HG03521 (cell line): Measurements from ENCODE around the gene RNF157.
"Not testable (repeated sequence)": the region's sequence is repeated elsewhere in the genome, so short reads cannot be mapped to it uniquely, and the experiment has no call there.

Experiments
- ATAC-seq: cut with Tn5 transposase; IDR thresholded peaks from one replicate; pipeline ENCODE4 v1.9.1; 2021; ENCODE audit warnings: mild to moderate bottlenecking, moderate library complexity; ENCODE audit not compliant: unreplicated experiment

RNF157 gene

DNA sequence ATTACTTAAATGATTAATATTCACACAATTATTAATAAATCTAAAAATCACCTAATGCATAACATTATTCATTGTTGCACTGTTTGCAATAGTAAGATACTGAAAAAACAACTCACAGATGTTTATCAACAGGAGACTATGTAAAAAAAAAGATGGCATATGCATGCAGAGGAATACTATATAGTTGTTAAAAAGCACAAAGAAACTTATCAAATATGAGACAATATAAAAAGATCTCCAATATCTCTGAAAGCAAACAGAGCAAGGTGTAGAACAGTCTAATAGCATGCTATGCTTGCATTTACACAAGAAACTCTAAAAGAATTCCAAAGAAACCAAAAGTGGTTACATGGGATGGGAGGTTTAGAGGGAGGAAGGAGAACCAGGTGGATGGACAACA lies 3.7 kb downstream of the RNF157 start:
- no peak for ATAC-seq

- no peak for ATAC-seq
These were observed 4.4 kb downstream of the RNF157 start for GRCh38 chr17:76235883-76236282.

- ATAC-seq = no peak
These were observed 6.0 kb downstream of the RNF157 start for GRCh38 chr17:76234354-76234679.

DNA sequence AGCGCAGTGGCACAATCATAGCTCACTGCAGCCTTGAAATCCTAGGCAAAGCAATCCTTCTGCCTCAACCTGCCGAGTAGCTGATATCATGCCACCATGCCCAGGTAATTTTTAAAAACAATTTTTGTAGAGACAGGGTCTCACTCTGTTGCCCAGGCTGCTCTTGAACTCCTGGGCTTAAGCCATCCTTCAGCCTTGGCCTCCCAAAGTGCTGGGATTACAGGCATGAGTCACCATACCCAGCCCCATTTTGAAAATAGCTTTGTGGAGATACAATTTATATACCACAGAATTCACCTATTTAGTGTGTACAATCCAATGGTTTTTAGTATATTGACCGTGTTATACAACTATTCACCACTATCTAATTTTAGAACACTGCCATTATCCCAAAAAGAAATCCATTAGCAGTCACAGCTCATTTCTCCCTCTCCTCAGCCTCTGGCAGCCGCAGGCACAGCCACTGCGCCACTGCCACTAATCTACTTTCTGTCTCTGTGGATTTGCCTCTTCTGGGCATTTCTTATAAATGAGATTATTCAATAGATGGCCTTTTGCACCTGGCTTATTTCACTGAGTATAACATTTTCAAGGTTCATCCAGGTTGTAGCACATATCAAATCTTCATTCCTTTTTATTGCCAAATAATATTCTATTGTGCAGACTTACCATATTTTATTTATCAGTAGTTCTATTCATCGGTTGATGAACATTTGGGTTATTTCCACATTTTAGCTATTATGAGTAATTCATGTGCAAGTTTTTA lies 6.5 kb downstream of the RNF157 start:
- no peak for ATAC-seq

DNA sequence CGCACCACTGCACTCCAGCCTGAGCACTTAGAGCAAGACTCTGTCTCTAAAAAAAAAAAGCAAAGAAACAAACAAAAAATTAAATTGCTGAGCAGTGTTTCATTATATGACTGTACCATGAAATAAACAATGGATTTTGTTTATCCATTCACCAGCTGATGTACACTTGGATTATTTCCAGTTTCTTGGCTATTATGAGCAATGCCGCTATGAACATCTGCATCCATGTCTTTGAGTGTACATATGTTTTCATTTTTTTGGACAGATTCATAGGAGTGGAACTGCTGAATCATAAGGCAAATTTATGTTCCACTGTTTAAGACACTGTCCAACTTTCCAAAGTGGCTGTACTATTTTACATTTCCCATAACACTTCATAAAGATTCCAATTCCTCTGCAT lies 8.0 kb downstream of the RNF157 start:
- ATAC-seq = no peak

DNA sequence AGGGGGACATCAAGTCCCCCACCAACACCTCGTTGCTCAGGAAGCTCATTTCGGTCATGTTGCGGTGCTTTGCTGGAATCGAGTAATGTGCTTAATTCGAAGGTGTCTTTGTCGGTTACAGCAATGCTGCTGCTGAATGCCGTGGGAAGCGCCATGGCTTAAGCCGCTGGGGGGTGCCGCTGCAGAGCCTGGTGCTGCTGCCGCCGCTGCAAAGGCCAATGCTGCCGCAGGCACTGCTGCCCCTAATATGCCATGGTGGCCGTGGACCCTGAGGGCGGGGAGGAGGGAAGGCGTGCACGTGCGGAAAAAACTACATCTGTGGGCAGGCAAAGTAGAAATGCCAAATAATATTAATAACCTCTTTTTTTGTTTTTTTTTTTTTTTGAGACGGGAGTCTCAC lies 13.5 kb downstream of the RNF157 start:
- ATAC-seq = not testable (repeated sequence)

GRCh38 chr17:76225373-76226086 lies 14.8 kb downstream of the RNF157 start:
- not testable (repeated sequence) for ATAC-seq

DNA sequence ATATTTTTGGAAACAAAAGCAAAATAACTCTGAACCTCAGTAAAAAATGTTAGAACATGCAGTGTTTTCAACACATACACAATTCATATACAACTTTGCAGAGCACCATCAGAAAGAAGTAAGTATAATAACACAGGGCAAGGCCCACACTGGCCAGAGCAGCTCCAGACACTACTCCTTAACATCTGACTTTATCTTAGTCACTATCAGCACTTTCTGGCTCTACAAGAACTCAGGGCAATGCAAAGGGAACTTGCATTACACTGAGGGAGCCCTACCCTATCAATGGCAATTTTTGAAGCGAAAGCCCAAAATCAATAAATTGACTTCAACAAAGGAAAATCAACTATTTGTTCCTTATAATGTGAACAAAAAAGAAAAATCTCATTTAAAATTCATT lies 16.5 kb downstream of the RNF157 start:
- no peak for ATAC-seq

DNA sequence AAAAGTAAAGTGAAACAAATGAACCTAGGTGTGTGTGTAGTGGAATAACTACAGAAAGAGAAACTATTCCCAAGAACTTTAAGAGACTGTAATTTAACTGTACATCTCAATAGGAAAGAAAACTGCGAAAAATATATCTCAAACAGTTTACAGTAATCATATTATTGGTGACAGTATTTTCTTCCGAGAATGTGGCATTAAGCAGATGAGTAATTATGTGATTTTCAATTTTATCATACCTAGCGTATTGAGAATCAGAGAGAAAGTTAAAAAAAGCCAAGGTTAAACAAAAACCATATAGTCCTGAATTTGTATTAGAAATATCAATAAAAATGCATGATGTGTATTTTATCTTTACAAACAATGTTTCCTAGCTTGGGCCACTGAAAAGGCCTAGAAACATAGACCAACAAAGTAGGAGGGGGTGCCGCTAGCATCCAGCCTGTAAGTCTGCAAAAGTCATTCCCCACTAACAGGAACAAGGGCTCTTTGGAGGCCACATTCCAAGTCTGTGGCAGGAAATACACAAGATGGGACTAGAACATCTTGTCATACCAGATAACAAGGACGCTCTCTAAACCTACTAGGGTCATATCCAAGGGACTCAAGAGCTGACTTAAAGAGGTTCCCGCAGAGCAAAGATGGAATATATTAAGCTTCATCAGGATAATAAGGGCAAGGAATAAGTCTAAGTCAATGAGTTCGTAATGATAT lies 20.5 kb downstream of the RNF157 start:
- ATAC-seq = no peak

GRCh38 chr17:76217081-76217480 lies 23.2 kb downstream of the RNF157 start:
- no peak for ATAC-seq

DNA sequence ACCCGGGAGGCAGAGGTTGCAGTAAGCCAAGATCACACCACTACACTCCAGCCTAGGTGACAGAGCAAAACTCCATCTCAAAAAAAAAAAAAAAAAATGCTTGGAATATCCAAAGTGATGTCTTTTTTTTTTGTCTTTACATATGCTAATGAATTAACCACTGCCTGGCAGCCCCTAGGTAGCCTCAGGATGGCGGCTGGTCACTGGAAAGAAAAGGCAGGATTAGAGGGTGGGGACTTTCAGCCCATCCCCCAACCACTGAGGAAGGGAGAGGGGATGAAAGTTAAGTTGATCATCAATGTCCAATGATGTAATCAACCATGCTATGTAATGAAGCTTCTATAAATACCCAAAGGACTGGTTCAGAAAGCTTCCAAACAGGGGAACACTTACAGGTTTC lies 26.8 kb downstream of the RNF157 start:
- ATAC-seq = no peak

DNA sequence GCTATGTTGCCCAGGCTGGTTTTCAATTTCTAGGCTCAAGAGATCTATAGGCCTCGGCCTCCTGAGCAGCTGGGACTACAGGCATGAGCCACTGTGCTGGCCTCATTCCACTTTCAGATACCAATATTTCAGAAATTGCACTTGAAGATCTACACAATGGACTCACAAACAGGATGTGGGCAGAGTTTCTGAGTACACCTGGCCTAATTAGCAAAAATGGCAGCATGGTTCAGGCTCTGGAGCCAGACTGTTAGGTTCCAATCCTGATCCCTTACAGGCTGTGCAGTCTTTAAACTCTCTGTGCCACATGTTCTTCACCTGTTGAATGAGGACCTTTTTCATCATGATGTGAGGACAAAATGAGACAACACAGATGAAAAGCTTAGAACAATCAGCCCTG lies 32.2 kb downstream of the RNF157 start:
- no peak for ATAC-seq

DNA sequence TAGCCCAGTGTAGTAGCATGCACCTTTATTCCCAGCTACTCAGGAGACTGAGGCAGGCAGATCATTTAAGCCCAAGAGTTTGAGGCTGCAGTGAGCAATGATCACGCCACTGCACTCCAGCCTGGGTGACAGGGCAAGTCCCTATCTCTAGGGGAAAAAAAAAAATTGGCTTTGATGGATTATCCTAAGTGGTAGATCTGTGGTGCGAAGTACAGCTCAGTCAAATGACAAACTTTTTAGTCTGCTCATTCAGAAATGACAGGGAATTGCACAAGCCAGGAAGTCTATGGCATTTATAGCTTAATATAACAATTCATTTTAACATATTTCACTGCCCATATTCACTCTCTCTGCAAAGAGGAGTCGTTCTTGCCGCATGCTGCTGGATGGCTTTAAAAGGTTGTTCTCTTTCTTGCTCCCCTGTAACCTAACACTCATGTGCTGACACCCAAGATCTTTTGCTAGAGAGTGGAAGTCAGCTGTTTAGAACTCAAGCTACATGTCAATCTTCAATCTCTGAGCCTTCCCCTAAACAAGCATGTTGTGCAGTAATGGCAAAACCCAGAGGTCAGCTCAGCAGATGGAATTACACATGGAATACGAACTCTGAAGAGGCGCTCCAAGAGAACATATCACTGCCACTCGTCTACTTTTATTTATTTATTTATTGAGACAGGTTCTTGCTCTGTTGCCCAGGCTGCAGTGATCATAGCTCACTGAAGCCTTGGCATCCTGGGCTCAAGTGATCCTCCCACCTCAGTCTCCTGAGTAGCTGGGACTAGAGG lies 32.8 kb downstream of the RNF157 start:
- ATAC-seq = no peak

DNA sequence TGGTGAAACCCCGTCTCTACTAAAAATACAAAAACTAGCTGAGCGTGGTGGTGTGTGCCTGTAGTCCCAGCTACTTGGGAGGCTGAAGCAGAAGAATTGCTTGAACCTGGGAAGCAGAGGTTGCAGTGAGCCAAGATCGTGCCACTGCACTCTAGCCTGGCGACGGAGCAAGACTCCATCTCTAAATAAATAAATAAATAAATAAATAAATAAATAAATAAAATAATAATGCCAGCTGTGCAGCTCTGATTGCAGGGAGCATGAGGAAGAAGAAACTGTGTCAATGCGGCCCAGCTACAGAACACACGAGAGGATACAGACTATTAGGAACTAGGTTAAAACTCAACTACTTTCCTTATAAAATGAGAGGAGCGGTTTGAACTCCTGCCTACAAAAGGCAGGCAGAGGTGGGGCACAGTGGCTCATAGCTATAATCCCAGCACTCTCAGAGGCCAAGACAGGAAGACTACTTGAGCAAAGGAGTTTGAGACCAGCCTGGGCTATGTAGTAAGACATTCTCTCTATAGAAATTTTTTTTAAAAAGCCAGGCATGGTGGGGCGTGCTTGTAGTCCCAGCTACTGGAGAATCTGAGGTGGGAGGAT lies 34.6 kb downstream of the RNF157 start:
- not testable (repeated sequence) for ATAC-seq

GRCh38 chr17:76204277-76204676 lies 36.0 kb downstream of the RNF157 start:
- ATAC-seq = no peak

- no peak for ATAC-seq
These were observed 39.9 kb downstream of the RNF157 start for GRCh38 chr17:76200354-76200753.

- no peak for ATAC-seq
These were observed 40.8 kb downstream of the RNF157 start for GRCh38 chr17:76199469-76199868.

- no peak for ATAC-seq
These were observed 41.6 kb downstream of the RNF157 start for GRCh38 chr17:76198702-76199101.

DNA sequence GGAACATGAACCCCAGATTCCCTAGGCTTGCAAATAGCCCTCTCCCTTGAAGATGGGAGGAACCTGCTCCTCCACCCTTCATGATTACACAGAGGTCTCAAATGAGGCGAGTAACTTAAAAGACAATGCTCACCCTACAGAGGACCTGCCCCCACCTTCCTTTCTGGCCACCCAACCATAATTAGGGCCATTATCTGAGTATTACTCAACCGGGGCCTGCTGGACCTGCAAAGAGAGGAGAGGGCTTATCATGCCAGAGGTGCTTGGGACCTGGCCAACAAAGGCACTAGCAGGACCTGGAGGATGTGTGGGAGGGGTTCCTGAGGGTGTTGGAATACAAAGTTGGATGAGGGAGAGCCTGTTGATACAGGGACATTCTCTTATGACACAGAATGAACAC lies 42.4 kb downstream of the RNF157 start:
- ATAC-seq = no peak

DNA sequence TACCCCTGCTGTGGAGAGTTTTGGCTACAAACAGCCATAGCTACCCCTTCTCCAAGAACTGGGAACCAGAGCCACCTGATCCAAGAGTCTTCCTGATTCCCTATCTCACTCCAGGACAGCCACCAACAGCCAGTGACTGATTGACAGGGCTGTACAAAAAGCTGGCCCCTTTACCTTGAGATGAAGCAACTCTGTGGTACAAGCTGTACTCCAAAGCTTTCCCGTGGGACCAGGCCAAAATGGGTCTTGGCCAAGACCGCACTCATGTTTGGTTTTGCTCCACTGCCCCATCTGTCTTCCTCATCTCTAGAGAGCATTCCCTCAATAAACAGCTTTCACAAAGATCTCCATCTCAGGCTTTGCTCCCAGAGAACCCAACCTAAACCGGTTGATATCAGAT lies 43.6 kb downstream of the RNF157 start:
- ATAC-seq = no peak
